Left lung (tissue), 10 donors: Measurements from ENCODE around the gene ULBP3. TPM values are rescaled to one million over a fixed set of nuclear protein-coding genes. Genes with fewer than 3 reads are reported as not detected.
"Not testable (repeated sequence)": the region's sequence is repeated elsewhere in the genome, so short reads cannot be mapped to it uniquely, and the experiment has no call there.

ENCODE experiments used
- ATAC-seq: fragments of 200-7000 bp; cut with Tn5 transposase; one replicate; pipeline ENCODE4 v1.9.1; 2020; ENCODE audit warnings: moderate library complexity
- DNase-seq, 4 donors: peaks; one replicate each; pipeline ENCODE4 v3.0.0-alpha.2; 2013 to 2020
- H3K27ac ChIP-seq, 2 donors: fragments of 200-600 bp; sonication (generic) in 1 of 2; one replicate each; pipeline versions ENCODE4 v1.5.0 to v1.8.0; 2020 to 2021
- H3K27me3 ChIP-seq, 2 donors: fragments of 200-600 bp; sonication (generic) in 1 of 2; one replicate each; pipeline versions ENCODE4 v1.5.0 to v1.8.0; 2020 to 2021
- H3K36me3 ChIP-seq, 2 donors: fragments of 200-600 bp; sonication (generic) in 1 of 2; one replicate each; pipeline versions ENCODE4 v1.5.0 to v1.8.0; 2020 to 2021
- H3K4me1 ChIP-seq, 2 donors: fragments of 200-600 bp; one replicate each; pipeline ENCODE4 v1.8.0; 2021
- H3K4me3 ChIP-seq, 2 donors: fragments of 200-600 bp; sonication (generic) in 1 of 2; one replicate each; pipeline versions ENCODE4 v1.5.0 to v1.8.0; 2020 to 2021; ENCODE audit warnings: mild to moderate bottlenecking in 1 of 2
- H3K9me3 ChIP-seq, 2 donors: fragments of 200-600 bp; sonication (generic) in 1 of 2; one replicate each; pipeline versions ENCODE4 v1.5.0 to v1.8.0; 2020 to 2021
- intact Hi-C, 2 donors: fragments of 100-400 bp; cut with DNase I; formaldehyde crosslinking; loops; one replicate each; pipeline versions ENCODE4 v1.11.2 to v1.14.2; 2022
- polyA plus RNA-seq, 6 donors: library from polyadenylated mRNA; unstranded; fragments of 120-200 nt; gene quantifications; one replicate each; pipeline ENCODE4 v1.2.1, GENCODE V29; 2013; ENCODE audit not compliant: insufficient read length in 6 of 6
- total RNA-seq, 2 donors: library from RNA; stranded (reverse); fragmentation: NEBNext Ultra II Directional; extraction: Animal tissue kit (Norgen Biotek cat#: 25700); gene quantifications; one replicate each; pipeline ENCODE4 v1.2.1, GENCODE V29; 2021
- TF ChIP-seq, protein P1 (sequence below), 2 donors: fragments of 200-600 bp; sonication (generic) in 1 of 2; IDR thresholded peaks; one replicate each; pipeline versions ENCODE4 v1.5.0 to v1.8.0; 2021; ENCODE audit warnings: antibody characterized with exemption in 2 of 2
- donor health status: DM: no; HTN: yes; CAD: no.
- donor health status: DM: no; HTN: no; CAD: no.

The ULBP3 gene
- total and polyA plus RNA-seq, 8 donors, result 8.6 to 13.0 (median 10.3) TPM

DNA sequence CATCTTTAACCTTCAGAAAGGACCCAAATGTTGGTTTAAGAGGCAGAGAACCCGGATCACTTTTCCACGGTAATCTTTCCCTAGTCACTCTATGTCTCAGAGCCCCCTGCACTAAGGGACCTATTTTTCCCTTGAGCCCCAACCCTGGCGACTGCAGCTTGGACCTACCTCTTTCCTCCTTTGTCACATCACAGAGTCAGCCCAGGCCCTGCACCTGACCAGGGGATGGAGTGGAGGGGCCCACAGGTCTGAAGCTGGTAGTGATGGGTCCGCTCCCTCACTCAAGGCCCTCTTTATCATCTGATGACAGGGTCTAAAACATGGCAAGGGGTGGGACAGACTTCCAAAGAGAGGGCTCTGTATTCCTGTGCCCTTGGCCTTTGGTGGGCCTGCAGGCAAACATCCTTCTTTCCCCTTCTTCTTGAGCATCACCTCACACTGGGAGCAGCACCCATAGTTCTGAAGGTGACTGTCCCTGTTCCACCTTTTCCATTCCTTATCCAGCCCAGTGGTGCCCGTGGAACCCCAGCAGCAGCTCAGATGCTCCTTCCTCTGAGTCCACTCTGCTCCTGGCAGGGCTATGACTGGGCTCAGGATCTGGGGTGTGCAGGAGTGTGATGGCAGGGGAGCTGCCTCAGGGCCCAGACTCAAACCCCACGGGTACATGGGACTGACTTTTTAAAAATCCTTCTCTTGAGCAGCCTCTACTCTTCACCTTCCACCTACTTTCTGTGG, 49.9 kb downstream of the ULBP3 start:
- H3K36me3 ChIP-seq, result no peaks in the 10 kb centered on the region
- ATAC-seq, result no peak
- TF ChIP-seq, protein P1, sequence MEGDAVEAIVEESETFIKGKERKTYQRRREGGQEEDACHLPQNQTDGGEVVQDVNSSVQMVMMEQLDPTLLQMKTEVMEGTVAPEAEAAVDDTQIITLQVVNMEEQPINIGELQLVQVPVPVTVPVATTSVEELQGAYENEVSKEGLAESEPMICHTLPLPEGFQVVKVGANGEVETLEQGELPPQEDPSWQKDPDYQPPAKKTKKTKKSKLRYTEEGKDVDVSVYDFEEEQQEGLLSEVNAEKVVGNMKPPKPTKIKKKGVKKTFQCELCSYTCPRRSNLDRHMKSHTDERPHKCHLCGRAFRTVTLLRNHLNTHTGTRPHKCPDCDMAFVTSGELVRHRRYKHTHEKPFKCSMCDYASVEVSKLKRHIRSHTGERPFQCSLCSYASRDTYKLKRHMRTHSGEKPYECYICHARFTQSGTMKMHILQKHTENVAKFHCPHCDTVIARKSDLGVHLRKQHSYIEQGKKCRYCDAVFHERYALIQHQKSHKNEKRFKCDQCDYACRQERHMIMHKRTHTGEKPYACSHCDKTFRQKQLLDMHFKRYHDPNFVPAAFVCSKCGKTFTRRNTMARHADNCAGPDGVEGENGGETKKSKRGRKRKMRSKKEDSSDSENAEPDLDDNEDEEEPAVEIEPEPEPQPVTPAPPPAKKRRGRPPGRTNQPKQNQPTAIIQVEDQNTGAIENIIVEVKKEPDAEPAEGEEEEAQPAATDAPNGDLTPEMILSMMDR (IDR thresholded peaks at IDR 0.05), result no peak
- no peak overlapping the region for H3K27ac ChIP-seq
- no peak overlapping the region for H3K4me3 ChIP-seq
- H3K27me3 ChIP-seq, result peaks cover 24 to 57% of the 10 kb centered on the region in 2 donors
- no peaks in the 10 kb centered on the region for H3K9me3 ChIP-seq
- intact Hi-C loops, result loop anchor here in 1 of 2 donors (5.0 kb wide), 1 partner anchor 87 kb away; no protein-coding TSS in a partner anchor
- H3K4me1 ChIP-seq, result no peaks in the 10 kb centered on the region
- no peak for DNase-seq

GRCh38 chr6:150017186-150017521, 51.8 kb downstream of the ULBP3 start:
- H3K4me3 ChIP-seq, H3K27ac ChIP-seq, ATAC-seq, H3K36me3 ChIP-seq, H3K4me1 ChIP-seq, H3K9me3 ChIP-seq, DNase-seq: not testable (repeated sequence)
- peaks cover 35 to 73% of the 10 kb centered on the region in 2 donors for H3K27me3 ChIP-seq
- intact Hi-C loops, result loop anchor here in 1 of 2 donors (5.0 kb wide), 1 partner anchor 85 kb away; no protein-coding TSS in a partner anchor

DNA sequence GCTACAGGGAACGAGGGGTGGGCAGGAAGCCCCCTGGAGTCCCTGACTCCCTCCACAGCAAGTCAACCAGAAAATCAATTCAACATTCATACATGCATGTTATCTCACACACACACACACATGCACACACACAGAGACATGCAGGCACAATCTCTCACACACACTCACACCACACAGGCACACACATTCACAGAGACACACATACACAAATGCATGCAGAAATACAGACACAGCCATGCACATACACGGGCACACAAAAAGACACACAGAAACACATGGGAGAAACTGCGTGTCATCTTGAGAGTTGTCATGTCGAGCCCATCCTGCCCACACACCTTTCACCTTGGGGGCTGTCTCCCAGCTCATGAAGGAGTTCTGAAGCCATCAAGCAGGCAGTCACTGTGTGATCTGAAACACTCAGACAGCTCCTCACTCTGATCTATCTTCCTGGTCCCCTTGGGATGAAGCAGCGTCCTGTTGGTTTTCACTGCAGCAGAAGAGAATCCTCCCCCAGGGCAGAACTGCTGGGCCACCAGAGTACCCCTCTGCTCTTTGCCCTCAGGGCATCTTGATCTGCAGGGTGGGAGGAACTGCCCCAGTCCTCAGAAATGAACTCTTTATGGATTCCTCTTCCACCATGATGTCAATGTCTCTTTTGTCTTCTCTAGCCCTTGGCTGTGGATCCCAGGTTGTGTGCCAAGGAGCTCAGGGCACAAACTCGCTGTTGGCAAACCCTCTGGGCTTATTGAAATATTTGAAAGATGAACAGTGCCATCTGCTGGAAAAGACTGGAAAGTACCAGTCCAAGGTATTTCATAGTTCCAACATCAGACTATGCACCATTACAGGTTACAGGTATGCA, 52.4 kb downstream of the ULBP3 start:
- Histone ChIP-seq H3K9me3 (no peaks in the 10 kb centered on the region), H3K27ac (no peak overlapping the region), H3K27me3 (peaks cover 41 to 79% of the 10 kb centered on the region in 2 donors), H3K4me3 (no peak overlapping the region), H3K36me3 (no peaks in the 10 kb centered on the region), H3K4me1 (no peaks in the 10 kb centered on the region)
- ATAC-seq, result peak; percentile 94
- TF ChIP-seq, protein P1 (IDR thresholded peaks at IDR 0.05), result peak; percentile 60 to 69
- DNase-seq, result peak in 2 of 4 donors; percentile 45 to 72
- intact Hi-C loops, result loop anchor here in 1 of 2 donors (5.0 kb wide), 1 partner anchor 84 kb away; no protein-coding TSS in a partner anchor

DNA sequence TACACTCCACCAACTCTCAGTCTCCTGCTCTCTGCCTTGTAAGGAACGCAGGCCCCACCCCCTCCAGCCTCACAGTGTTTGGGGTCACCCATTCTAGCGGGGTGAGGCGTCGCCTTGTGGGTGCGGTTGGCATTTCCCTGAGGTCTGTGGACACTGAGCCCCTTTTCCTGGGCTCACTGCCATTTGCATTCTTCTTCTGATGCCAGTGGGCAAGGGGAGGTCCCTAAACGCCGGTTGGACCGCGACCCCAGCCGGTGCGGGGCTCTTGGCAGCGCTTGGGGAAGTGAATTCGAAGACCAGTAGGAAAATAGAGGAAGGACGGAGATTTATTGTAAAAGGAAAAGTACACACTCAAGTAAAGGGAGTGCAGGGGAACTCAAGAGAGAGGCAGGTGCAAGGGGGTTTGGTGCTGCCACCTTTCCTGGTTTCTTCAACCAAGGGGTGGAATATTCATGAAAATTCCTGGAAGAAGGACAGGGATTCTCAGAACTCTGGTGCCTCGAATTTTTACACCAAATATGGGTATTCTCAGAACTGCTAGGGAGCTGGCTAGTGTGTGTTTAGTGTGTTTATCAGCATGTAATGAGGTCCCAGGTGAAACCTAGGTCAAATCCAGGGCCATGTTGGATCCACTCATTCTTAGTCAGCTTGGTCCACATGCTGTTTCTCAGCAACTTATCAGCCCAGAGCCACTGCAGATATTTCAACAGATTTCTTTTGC, 53.5 kb downstream of the ULBP3 start:
- not testable (repeated sequence) for H3K9me3 ChIP-seq, DNase-seq, H3K36me3 ChIP-seq, H3K4me3 ChIP-seq, H3K27ac ChIP-seq, H3K4me1 ChIP-seq
- peak; percentile 31 for ATAC-seq
- intact Hi-C loops, result loop anchor here in 1 of 2 donors (5.0 kb wide), 1 partner anchor 83 kb away; no protein-coding TSS in a partner anchor
- peaks cover 41 to 90% of the 10 kb centered on the region in 2 donors for H3K27me3 ChIP-seq

DNA sequence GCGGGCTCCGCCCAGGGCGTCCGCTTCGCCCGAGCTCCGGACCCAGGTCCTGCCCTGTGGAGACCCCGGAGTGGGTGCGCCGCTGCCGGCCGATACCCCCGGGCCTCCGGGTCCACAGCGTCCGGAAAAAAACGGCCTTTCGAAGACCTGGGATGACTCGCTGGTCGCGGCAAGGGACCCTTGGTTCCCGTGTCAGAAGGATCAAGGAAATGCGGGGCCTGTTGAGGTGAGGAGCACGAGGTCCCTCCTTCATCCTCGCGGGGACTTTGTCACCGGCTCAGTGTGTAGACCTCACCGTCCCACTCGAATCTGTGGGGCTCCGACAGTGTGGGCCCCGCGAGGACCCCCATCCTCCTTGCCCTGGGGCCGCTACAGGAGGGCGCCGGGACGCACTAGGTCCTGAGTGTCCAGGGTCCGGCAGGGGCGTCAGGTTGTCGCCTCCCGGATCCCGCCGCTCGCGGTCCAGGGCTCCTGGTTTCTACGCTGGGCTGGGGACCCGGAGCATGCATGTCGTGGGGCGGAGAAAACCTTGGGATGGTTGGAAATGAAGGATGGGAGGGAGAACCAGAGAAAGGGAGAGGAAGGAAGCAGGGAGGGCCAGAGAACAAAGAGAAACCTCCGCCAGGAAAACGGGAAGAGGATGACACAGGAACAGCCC, 54.2 kb downstream of the ULBP3 start:
- H3K27me3 ChIP-seq, result peaks cover 41 to 97% of the 10 kb centered on the region in 2 donors
- not testable (repeated sequence) for H3K4me3 ChIP-seq, H3K36me3 ChIP-seq, DNase-seq, H3K9me3 ChIP-seq, H3K4me1 ChIP-seq, ATAC-seq, H3K27ac ChIP-seq
- intact Hi-C loops, result loop anchor here in 1 of 2 donors (5.0 kb wide), 1 partner anchor 82 kb away; no protein-coding TSS in a partner anchor

DNA sequence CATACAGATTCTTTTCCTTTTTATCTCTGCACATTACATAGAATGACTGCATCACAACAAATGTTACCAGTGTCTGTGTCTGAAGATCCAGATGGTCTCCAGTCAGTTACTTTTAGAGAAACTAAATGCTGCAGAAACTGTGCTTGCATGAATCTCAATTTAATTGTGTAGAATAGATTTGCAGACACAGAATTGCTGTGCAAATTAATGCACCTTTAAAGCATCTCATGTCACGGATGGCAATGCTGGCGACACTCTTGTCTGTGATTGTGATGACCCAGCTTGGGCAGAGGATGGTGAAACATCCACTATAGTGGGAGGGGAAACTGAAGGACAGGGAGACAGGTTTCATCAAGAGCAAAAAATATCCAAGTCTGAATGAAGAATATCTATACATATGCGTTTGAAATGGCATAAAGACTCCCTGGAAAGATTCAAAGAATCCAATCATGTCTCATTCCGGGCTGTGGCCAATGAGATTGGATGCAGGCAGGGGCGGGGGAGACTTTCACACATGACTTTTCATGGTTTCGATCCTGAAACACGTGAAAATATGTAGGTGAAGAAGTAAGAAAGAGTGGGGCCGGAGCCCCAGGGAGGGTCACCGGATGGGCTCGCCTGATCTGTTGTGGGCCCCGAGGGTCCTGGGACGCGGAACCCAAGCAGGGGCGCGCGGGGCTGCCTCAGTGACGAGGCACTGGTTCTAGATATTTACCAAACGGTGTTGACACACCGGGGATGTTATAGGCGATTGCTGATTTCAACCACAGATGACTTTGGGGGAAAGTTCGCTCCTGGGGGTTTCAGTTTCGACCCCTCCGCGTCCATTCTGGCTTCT, 54.9 kb downstream of the ULBP3 start:
- H3K36me3 ChIP-seq, H3K4me3 ChIP-seq, H3K27ac ChIP-seq, ATAC-seq, H3K4me1 ChIP-seq, DNase-seq, H3K9me3 ChIP-seq, intact Hi-C loops: not testable (repeated sequence)
- H3K27me3 ChIP-seq, result peaks cover 41 to 100% of the 10 kb centered on the region in 2 donors

DNA sequence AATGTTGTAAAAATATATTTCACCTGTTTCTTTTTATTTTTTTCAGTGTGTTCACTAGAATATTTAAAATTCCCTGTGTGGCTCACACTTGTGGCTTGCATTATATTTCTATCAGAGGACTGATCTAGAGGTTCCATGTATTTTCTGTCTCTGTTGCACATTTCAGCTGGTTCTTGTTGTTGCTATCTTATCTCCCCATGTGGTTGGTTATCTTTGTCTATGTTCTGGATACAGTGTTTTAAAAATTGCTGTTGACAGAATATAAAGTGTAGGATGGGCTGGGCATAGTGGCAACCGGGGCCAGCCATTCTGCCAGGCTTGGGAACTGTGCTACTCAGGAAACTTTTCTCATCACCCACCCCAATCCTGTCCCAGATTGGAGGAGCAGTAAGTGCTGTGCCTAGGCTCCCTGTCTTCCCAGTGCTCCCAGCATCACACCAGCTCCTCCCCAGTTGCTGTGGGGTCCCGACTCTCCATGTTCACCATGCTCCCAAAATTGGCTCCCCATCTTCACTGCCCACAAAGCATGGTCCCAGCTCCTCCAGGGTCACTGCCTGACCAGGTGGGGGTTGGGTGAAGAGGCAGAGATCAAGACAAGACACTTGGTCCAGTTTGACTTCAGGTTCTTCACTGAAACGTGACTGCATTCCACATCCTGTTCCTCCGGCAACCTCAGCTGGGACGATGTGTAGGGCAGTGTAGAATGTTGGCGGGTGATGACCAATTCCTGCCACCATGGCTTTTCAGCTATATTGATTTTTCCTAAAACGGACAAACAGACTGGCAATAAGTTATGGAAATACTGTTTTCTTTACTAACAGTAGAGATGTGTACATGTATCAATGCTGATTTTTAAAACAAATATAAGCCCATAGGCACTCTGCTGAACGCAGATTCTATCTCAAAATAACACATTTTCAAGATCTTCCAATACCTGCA, 55.8 kb downstream of the ULBP3 start:
- intact Hi-C loops, ATAC-seq, H3K9me3 ChIP-seq, H3K36me3 ChIP-seq, H3K27ac ChIP-seq, H3K4me1 ChIP-seq, H3K4me3 ChIP-seq, DNase-seq: not testable (repeated sequence)
- peaks cover 41 to 100% of the 10 kb centered on the region in 2 donors for H3K27me3 ChIP-seq
